Endometrial microvascular endothelial cells (primary cell): ENCODE data around the gene MUC6. TPM values are rescaled to one million over a fixed set of nuclear protein-coding genes. Genes with fewer than 3 reads are reported as not detected.

Source experiments
- in situ Hi-C: cut with HindIII; loops from 2 replicates; pipeline ENCODE4 v1.10.0; 2017; ENCODE audit warnings: low sequenced_read_pairs, low pct_unique_long_range_greater_than_20kb; ENCODE audit errors: inconsistent ontology term
- total RNA-seq: library from RNA; depleted of rRNA; stranded (reverse); fragments of >200 nt; gene quantifications from one replicate; pipeline ENCODE4 v1.2.3, GENCODE V29; 2015; ENCODE audit errors: inconsistent ontology term

Gene MUC6
- total RNA-seq, 1 donor from 2014 or later, result not detected

- in situ Hi-C loops, result no loop called here
These were observed 6.4 kb upstream of the MUC6 start for GRCh38 chr11:1042626-1043562.

- in situ Hi-C loops, result no loop called here
These were observed 5.6 kb upstream of the MUC6 start for GRCh38 chr11:1041936-1042608.

- in situ Hi-C loops, result no loop called here
These were observed 5.0 kb upstream of the MUC6 start for GRCh38 chr11:1041471-1041870.

- in situ Hi-C loops, result no loop called here
These were observed 4.6 kb upstream of the MUC6 start for GRCh38 chr11:1041149-1041467.

GRCh38 chr11:1040428-1041148 is 4.1 kb upstream of the MUC6 start:
- in situ Hi-C loops, result no loop called here

GRCh38 chr11:1039481-1040427 is 3.2 kb upstream of the MUC6 start:
- in situ Hi-C loops, result no loop called here

- in situ Hi-C loops, result no loop called here
These were observed 2.4 kb upstream of the MUC6 start for GRCh38 chr11:1038921-1039320.

- in situ Hi-C loops, result no loop called here
These were observed 1.8 kb upstream of the MUC6 start for GRCh38 chr11:1038361-1038760.

- in situ Hi-C loops, result no loop called here
These were observed 1.1 kb upstream of the MUC6 start for GRCh38 chr11:1037506-1038055.

- in situ Hi-C loops, result no loop called here
These were observed 413 bp upstream of the MUC6 start for GRCh38 chr11:1036931-1037330.

GRCh38 chr11:1035577-1036283 is 788 bp downstream of the MUC6 start:
- in situ Hi-C loops, result no loop called here

GRCh38 chr11:1034456-1035295 is 1.8 kb downstream of the MUC6 start:
- in situ Hi-C loops, result no loop called here

GRCh38 chr11:1034001-1034400 is 2.5 kb downstream of the MUC6 start:
- in situ Hi-C loops, result no loop called here

GRCh38 chr11:1033016-1033798 is 3.3 kb downstream of the MUC6 start:
- in situ Hi-C loops, result no loop called here

- in situ Hi-C loops, result no loop called here
These were observed 4.1 kb downstream of the MUC6 start for GRCh38 chr11:1032310-1032891.
